Transverse colon (tissue), 4 donors: ENCODE data around the gene SF3B3. TPM values are rescaled to one million over a fixed set of nuclear protein-coding genes. Genes with fewer than 3 reads are reported as not detected.

Source experiments
- DNase-seq: peaks from one replicate; pipeline ENCODE4 v3.0.0-alpha.2; 2019
- H3K27ac ChIP-seq, 4 donors: fragments of 200-600 bp; sonication (generic); 2 replicates each; pipeline ENCODE4 v1.5.1; 2016 to 2018; ENCODE audit warnings: inconsistent platforms in 4 of 4
- H3K27me3 ChIP-seq: fragments of 200-600 bp; sonication (generic); 2 replicates; pipeline ENCODE4 v1.5.1; 2017; ENCODE audit warnings: inconsistent platforms
- H3K36me3 ChIP-seq, 4 donors: fragments of 200-600 bp; sonication (generic); 2 replicates each; pipeline ENCODE4 v1.5.1; 2017 to 2019; ENCODE audit warnings: inconsistent platforms in 4 of 4
- H3K4me1 ChIP-seq, 4 donors: fragments of 200-600 bp; sonication (generic); 2 replicates each; pipeline ENCODE4 v1.5.1; 2017 to 2020; ENCODE audit warnings: inconsistent platforms in 4 of 4
- H3K4me3 ChIP-seq, 4 donors: fragments of 200-600 bp; sonication (generic); 1 replicate in 1 of 4; 2 replicates in 3 of 4; pipeline versions ENCODE4 v1.5.1 to v1.6.1; 2017 to 2019; ENCODE audit warnings: inconsistent platforms in 4 of 4
- H3K9me3 ChIP-seq, 2 donors: fragments of 200-600 bp; sonication (generic); 2 replicates each; pipeline ENCODE4 v1.5.1; 2017 to 2019; ENCODE audit warnings: inconsistent platforms in 2 of 2
- EP300 ChIP-seq: sonication (generic); formaldehyde crosslinking; IDR thresholded peaks from one replicate; pipeline ENCODE4 v1.6.1; 2017; ENCODE audit warnings: antibody characterized with exemption, low read depth
- POLR2A ChIP-seq: fragments of 450-650 bp; IDR thresholded peaks from one replicate; pipeline ENCODE4 v1.6.1; 2016; ENCODE audit warnings: antibody characterized with exemption, mild to moderate bottlenecking, moderate library complexity
- POLR2AphosphoS5 ChIP-seq, 3 donors: sonication (generic); formaldehyde crosslinking; IDR thresholded peaks; one replicate each; pipeline ENCODE4 v1.6.1; 2016; ENCODE audit warnings: antibody characterized with exemption in 3 of 3
- WGBS, 2 donors: methylation state at CpG; one replicate each; pipeline ENCODE4 v1.1.5; 2018; ENCODE audit warnings: low coverage in 1 of 2; 5-methylcytosine and 5-hydroxymethylcytosine counted together
- in situ Hi-C, 4 donors: fragments of 200-750 bp; cut with MboI; loops; one replicate each; pipeline versions ENCODE4 v1.15.0 to v1.15.1; 2017; ENCODE audit warnings: low sequenced_read_pairs in 3 of 4, low pct_ligation_motif_present in 1 of 4, low pct_unique_long_range_greater_than_20kb in 1 of 4
- intact Hi-C: fragments of 100-400 bp; cut with DNase I; formaldehyde crosslinking; loops from one replicate; pipeline ENCODE4 v1.15.1; 2023; ENCODE audit warnings: low total_unique reads
- total RNA-seq, 4 donors: library from RNA; depleted of rRNA; stranded (reverse); fragments of >200 nt; gene quantifications; one replicate each; pipeline ENCODE4 v1.1.0, GENCODE V29; 2016
- TF ChIP-seq, protein P1 (sequence below), 5 experiments: fragments of 200-600 bp in 3 of 5; fragments of 450-650 bp in 2 of 5; sonication (generic) in 3 of 5; IDR thresholded peaks; 1 replicate in 2 of 5; 2 replicates in 3 of 5; pipeline ENCODE4 v1.5.1; 2016 to 2017; ENCODE audit warnings: antibody characterized with exemption in 5 of 5, inconsistent platforms in 3 of 5, mild to moderate bottlenecking in 2 of 5, moderate library complexity in 1 of 5

The SF3B3 gene
- total RNA-seq, 4 donors from 2014 or later = 59.5 to 135 (median 72.8) TPM

- 64 to 72% methylated on average over 6 to 7 of the region's 7 CpGs for WGBS, 2 donors
- Histone ChIP-seq H3K36me3 (peaks cover 0 to 100% (median 52%) of the 10 kb centered on the region in 4 donors), H3K4me3 (no peak overlapping the region), H3K9me3 (no peaks in the 10 kb centered on the region), H3K27me3 (no peaks in the 10 kb centered on the region), H3K4me1 (no peaks in the 10 kb centered on the region), H3K27ac (no peak overlapping the region)
- TF ChIP-seq EP300 (no peak), POLR2A (no peak), POLR2AphosphoS5 (IDR thresholded peaks at IDR 0.05) (no peak)
- TF ChIP-seq, protein P1, sequence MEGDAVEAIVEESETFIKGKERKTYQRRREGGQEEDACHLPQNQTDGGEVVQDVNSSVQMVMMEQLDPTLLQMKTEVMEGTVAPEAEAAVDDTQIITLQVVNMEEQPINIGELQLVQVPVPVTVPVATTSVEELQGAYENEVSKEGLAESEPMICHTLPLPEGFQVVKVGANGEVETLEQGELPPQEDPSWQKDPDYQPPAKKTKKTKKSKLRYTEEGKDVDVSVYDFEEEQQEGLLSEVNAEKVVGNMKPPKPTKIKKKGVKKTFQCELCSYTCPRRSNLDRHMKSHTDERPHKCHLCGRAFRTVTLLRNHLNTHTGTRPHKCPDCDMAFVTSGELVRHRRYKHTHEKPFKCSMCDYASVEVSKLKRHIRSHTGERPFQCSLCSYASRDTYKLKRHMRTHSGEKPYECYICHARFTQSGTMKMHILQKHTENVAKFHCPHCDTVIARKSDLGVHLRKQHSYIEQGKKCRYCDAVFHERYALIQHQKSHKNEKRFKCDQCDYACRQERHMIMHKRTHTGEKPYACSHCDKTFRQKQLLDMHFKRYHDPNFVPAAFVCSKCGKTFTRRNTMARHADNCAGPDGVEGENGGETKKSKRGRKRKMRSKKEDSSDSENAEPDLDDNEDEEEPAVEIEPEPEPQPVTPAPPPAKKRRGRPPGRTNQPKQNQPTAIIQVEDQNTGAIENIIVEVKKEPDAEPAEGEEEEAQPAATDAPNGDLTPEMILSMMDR (IDR thresholded peaks at IDR 0.05) = no peak
- no peak for DNase-seq
- in situ Hi-C loops (no loop called here), intact Hi-C loops (loop anchor here (10.0 kb wide), 1 partner anchor 91 kb away; no protein-coding TSS in a partner anchor)
Measured at GRCh38 chr16:70563636-70564035, 40.0 kb downstream of the SF3B3 start.

DNA sequence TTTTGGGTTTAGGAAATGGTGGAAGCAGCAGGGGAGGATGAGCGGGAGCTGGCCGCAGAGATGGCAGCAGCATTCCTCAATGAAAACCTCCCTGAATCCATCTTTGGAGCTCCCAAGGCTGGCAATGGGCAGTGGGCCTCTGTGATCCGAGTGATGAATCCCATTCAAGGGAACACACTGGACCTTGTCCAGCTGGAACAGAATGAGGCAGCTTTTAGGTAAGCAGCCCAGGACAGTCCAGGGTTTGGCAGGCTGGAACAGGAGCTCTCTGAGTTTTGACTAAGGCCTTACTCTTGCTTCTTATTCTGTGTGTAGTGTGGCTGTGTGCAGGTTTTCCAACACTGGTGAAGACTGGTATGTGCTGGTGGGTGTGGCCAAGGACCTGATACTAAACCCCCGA, 41.4 kb downstream of the SF3B3 start:
- no peak overlapping the region for H3K4me3 ChIP-seq
- TF ChIP-seq, protein P1 (IDR thresholded peaks at IDR 0.05) = no peak
- TF ChIP-seq POLR2AphosphoS5 (IDR thresholded peaks at IDR 0.05) = no peak
- no peak for TF ChIP-seq EP300
- no peak for TF ChIP-seq POLR2A
- no peaks in the 10 kb centered on the region for H3K27me3 ChIP-seq
- no peaks in the 10 kb centered on the region for H3K9me3 ChIP-seq
- no peak overlapping the region for H3K27ac ChIP-seq
- peaks cover 0 to 99% (median 53%) of the 10 kb centered on the region in 4 donors for H3K36me3 ChIP-seq
- 86% methylated on average over 4 of the region's 4 CpGs; no CpG with 5 or more reads in 1 of the 2 donors for WGBS, 2 donors
- intact Hi-C loops (loop anchor here (10.0 kb wide), 1 partner anchor 90 kb away; no protein-coding TSS in a partner anchor), in situ Hi-C loops (no loop called here)
- DNase-seq = no peak
- H3K4me1 ChIP-seq = no peaks in the 10 kb centered on the region

DNA sequence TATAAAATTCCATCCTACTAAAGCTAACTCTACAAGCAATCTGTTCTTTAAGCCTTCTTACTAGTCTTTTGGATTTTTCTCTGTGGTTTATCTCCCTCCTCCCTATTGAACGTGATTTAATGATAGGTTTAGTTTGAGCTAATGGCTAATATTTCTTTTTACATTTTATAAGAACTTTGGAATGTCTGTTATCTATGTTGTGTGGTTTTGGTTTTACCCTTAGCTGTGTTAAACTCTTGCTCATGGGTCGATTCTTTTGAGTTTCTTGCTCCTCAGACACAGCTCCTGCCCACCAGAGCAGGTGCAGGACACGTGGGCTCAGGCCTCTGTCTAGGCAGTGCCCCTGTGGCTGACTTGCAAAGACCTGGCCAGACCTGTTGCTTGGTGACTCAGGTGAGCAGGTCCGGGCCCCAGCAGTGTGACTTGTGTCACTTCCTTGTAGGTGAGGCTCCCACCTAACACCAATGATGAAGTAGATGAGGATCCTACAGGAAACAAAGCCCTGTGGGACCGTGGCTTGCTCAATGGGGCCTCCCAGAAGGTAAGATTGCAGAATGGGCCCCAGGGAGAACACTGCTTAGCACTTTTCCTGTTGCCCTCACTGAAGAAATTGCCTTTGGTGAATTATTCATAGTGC, 45.1 kb downstream of the SF3B3 start:
- 77 to 100% methylated on average over 1 to 5 of the region's 5 CpGs for WGBS, 2 donors
- peaks cover 0 to 93% (median 49%) of the 10 kb centered on the region in 4 donors for H3K36me3 ChIP-seq
- no peaks in the 10 kb centered on the region for H3K27me3 ChIP-seq
- no peak overlapping the region for H3K27ac ChIP-seq
- peaks cover 3 to 12% (median 5%) of the 10 kb centered on the region in 4 donors for H3K4me1 ChIP-seq
- intact Hi-C loops = loop anchor here (10.0 kb wide), 1 partner anchor 86 kb away; no protein-coding TSS in a partner anchor
- H3K9me3 ChIP-seq = no peaks in the 10 kb centered on the region
- in situ Hi-C loops = no loop called here
- TF ChIP-seq EP300 = no peak
- TF ChIP-seq POLR2A = no peak
- TF ChIP-seq, protein P1 (IDR thresholded peaks at IDR 0.05) = no peak
- no peak for TF ChIP-seq POLR2AphosphoS5 (IDR thresholded peaks at IDR 0.05)
- no peak overlapping the region for H3K4me3 ChIP-seq
- no peak for DNase-seq

- in situ Hi-C loops (no loop called here), intact Hi-C loops (loop anchor here (10.0 kb wide), 1 partner anchor 85 kb away; no protein-coding TSS in a partner anchor)
- Histone ChIP-seq H3K27me3 (no peaks in the 10 kb centered on the region), H3K4me3 (no peak overlapping the region), H3K36me3 (peaks cover 0 to 83% (median 44%) of the 10 kb centered on the region in 4 donors), H3K27ac (no peak overlapping the region), H3K9me3 (no peaks in the 10 kb centered on the region), H3K4me1 (peaks cover 8 to 22% (median 9%) of the 10 kb centered on the region in 4 donors)
- WGBS, 2 donors = 89% methylated on average over 6 of the region's 6 CpGs; no CpG with 5 or more reads in 1 of the 2 donors
- DNase-seq = no peak
- TF ChIP-seq POLR2A (no peak), EP300 (no peak), POLR2AphosphoS5 (IDR thresholded peaks at IDR 0.05) (no peak)
- TF ChIP-seq, protein P1 (IDR thresholded peaks at IDR 0.05) = no peak
Measured at GRCh38 chr16:70569752-70570151, 46.1 kb downstream of the SF3B3 start.
